Tibial nerve (tissue), 4 donors: Measurements from ENCODE around the gene PIGQ.

Source experiments
- CTCF ChIP-seq, 5 experiments: fragments of 200-600 bp in 3 of 5; fragments of 450-650 bp in 2 of 5; sonication (generic) in 3 of 5; IDR thresholded peaks; one replicate each; pipeline ENCODE4 v1.5.1; 2016 to 2019; ENCODE audit warnings: antibody characterized with exemption in 5 of 5, mild to moderate bottlenecking in 3 of 5, moderate library complexity in 2 of 5
- EP300 ChIP-seq, 2 donors: sonication (generic); formaldehyde crosslinking; IDR thresholded peaks; one replicate each; pipeline ENCODE4 v1.6.1; 2017; ENCODE audit warnings: antibody characterized with exemption in 2 of 2, mild to moderate bottlenecking in 1 of 2
- POLR2A ChIP-seq, 2 donors: fragments of 450-650 bp; IDR thresholded peaks; one replicate each; pipeline ENCODE4 v1.6.1; 2017; ENCODE audit warnings: antibody characterized with exemption in 2 of 2, mild to moderate bottlenecking in 2 of 2, moderate library complexity in 2 of 2

- no peak for TF ChIP-seq CTCF (IDR thresholded peaks at IDR 0.05)
- no peak for TF ChIP-seq POLR2A (IDR thresholded peaks at IDR 0.05)
- TF ChIP-seq EP300 (IDR thresholded peaks at IDR 0.05): no peak
Observed at GRCh38 chr16:609984-610383, 40.2 kb downstream of the PIGQ start.
